IMR-90 (cell line): ENCODE results near the gene SDHAF3. TPM values are rescaled to one million over a fixed set of nuclear protein-coding genes. Genes with fewer than 3 reads are reported as not detected.

ENCODE experiments used
- ATAC-seq: fragments of 200-7000 bp; cut with Tn5 transposase; 2 replicates; pipeline ENCODE4 v1.9.1; 2020; ENCODE audit warnings: low read depth, mild to moderate bottlenecking, moderate library complexity
- BruUV-seq: library from RNA; stranded (reverse); fragments of 400-500 nt; replicated peaks from 2 replicates; lab custom pipeline; 2021; lab: Mats Ljungman, UMichigan
- CTCF ChIA-PET: fragments of 300-600 bp; formaldehyde crosslinking; extraction: SDS; loops from one replicate; lab custom pipeline; 2021; ENCODE audit warnings: antibody characterized with exemption; lab: Yijun Ruan, JAX
- POLR2A ChIA-PET: fragments of 300-600 bp; sonication (Branson Sonifier 250); formaldehyde crosslinking; loops from one replicate; lab custom pipeline; 2022; ENCODE audit warnings: antibody characterized with exemption; ENCODE audit not compliant: unreplicated experiment; lab: Charles Lee
- DNase-seq: peaks from one replicate; pipeline ENCODE4 v3.0.0; 2013
- H2AFZ ChIP-seq: replicated peaks from 2 replicates; pipeline ENCODE3; 2013; ENCODE audit warnings: low read length, mild to moderate bottlenecking; ENCODE audit not compliant: poor library complexity
- H2AK5ac ChIP-seq: 2 replicates; pipeline ENCODE4 v1.6.1; 2013; ENCODE audit warnings: low read depth, low read length, inconsistent platforms
- H2AK9ac ChIP-seq: replicated peaks from 2 replicates; pipeline ENCODE3; 2013; ENCODE audit warnings: mild to moderate bottlenecking, low read depth, low read length, moderate library complexity; ENCODE audit not compliant: poor library complexity
- H2BK120ac ChIP-seq: 2 replicates; pipeline ENCODE4 v1.6.1; 2013; ENCODE audit warnings: low read depth, low read length, inconsistent platforms
- H2BK15ac ChIP-seq: 3 replicates; pipeline ENCODE4 v1.6.1; 2013; ENCODE audit warnings: low read depth, low read length, inconsistent platforms
- H2BK20ac ChIP-seq: 2 replicates; pipeline ENCODE4 v1.6.1; 2013; ENCODE audit warnings: low read depth, mild to moderate bottlenecking, inconsistent platforms, low read length, moderate library complexity
- H2BK5ac ChIP-seq: 2 replicates; pipeline ENCODE4 v1.6.1; 2013; ENCODE audit warnings: mild to moderate bottlenecking, low read depth, low read length, inconsistent platforms; ENCODE audit not compliant: poor library complexity, severe bottlenecking
- H3K14ac ChIP-seq: replicated peaks from 2 replicates; pipeline ENCODE4 v1.6.1; 2013; ENCODE audit warnings: low read depth, low read length, inconsistent platforms
- H3K18ac ChIP-seq: 2 replicates; pipeline ENCODE4 v1.6.1; 2013; ENCODE audit warnings: low read depth, low read length, control low read depth
- H3K23ac ChIP-seq: 2 replicates; pipeline ENCODE4 v1.6.1; 2013; ENCODE audit warnings: low read depth, low read length, inconsistent platforms
- H3K27ac ChIP-seq: 2 replicates; pipeline ENCODE4 v1.5.1; 2013; ENCODE audit warnings: mild to moderate bottlenecking, control low read depth, low read length; ENCODE audit not compliant: insufficient read depth
- H3K27me3 ChIP-seq: 2 replicates; pipeline ENCODE4 v1.6.1; 2013; ENCODE audit warnings: low read length; ENCODE audit not compliant: control insufficient read depth, insufficient read depth
- H3K36me3 ChIP-seq: 2 replicates; pipeline ENCODE4 v1.6.1; 2013; ENCODE audit warnings: low read length, mixed read lengths; ENCODE audit not compliant: control insufficient read depth, insufficient read depth
- H3K4ac ChIP-seq: 2 replicates; pipeline ENCODE4 v1.6.1; 2013; ENCODE audit warnings: low read depth, low read length, inconsistent platforms
- H3K4me1 ChIP-seq: 2 replicates; pipeline ENCODE4 v1.6.1; 2013; ENCODE audit warnings: low read length, mixed read lengths; ENCODE audit not compliant: control insufficient read depth, insufficient read depth
- H3K4me2 ChIP-seq: 2 replicates; pipeline ENCODE4 v1.6.1; 2013; ENCODE audit warnings: low read depth, mild to moderate bottlenecking, control low read depth, low read length, moderate library complexity
- H3K4me3 ChIP-seq: 2 replicates; pipeline ENCODE4 v1.5.1; 2013; ENCODE audit warnings: low read depth, mild to moderate bottlenecking, control low read depth, low read length, moderate library complexity; ENCODE audit not compliant: insufficient read depth
- H3K56ac ChIP-seq: 2 replicates; pipeline ENCODE4 v1.6.1; 2013; ENCODE audit warnings: low read length, inconsistent platforms; ENCODE audit not compliant: insufficient read depth; ENCODE audit errors: extremely low read depth
- H3K79me1 ChIP-seq, 2 experiments: 2 replicates each; pipeline ENCODE4 v1.6.1; 2013; ENCODE audit warnings: low read length in 2 of 2, inconsistent platforms in 1 of 2, low read depth in 1 of 2
- H3K9ac ChIP-seq: 2 replicates; pipeline ENCODE4 v1.6.1; 2013; ENCODE audit warnings: low read depth, low read length, control low read depth
- H3K9me1 ChIP-seq: 2 replicates; pipeline ENCODE4 v1.6.1; 2013; ENCODE audit warnings: low read length, inconsistent platforms; ENCODE audit not compliant: insufficient read depth
- H3K9me3 ChIP-seq: 2 replicates; pipeline ENCODE4 v1.6.1; 2013; ENCODE audit warnings: low read length; ENCODE audit not compliant: control insufficient read depth, insufficient read depth
- H4K20me1 ChIP-seq: 2 replicates; pipeline ENCODE4 v1.6.1; 2013; ENCODE audit warnings: low read length, inconsistent platforms; ENCODE audit not compliant: insufficient read depth
- H4K5ac ChIP-seq: 2 replicates; pipeline ENCODE4 v1.6.1; 2013; ENCODE audit warnings: mild to moderate bottlenecking, low read depth, low read length, control low read depth
- H4K8ac ChIP-seq, 2 experiments: 2 replicates each; pipeline ENCODE4 v1.6.1; 2013; ENCODE audit warnings: low read depth in 2 of 2, low read length in 2 of 2, control low read depth in 1 of 2, inconsistent platforms in 1 of 2
- H4K91ac ChIP-seq: 2 replicates; pipeline ENCODE4 v1.6.1; 2013; ENCODE audit warnings: low read depth, low read length, inconsistent platforms; ENCODE audit not compliant: insufficient read depth
- BHLHE40 ChIP-seq: fragments of 150-350 bp; IDR thresholded peaks from 2 replicates; pipeline ENCODE4 v1.6.1; 2016; ENCODE audit warnings: mild to moderate bottlenecking, low read depth, low read length
- CEBPB ChIP-seq: IDR thresholded peaks from 2 replicates; pipeline ENCODE4 v1.6.1; 2012; ENCODE audit warnings: low read depth, low read length, improper control_type of control experiment
- CHD1 ChIP-seq: IDR thresholded peaks from 2 replicates; pipeline ENCODE4 v1.6.1; 2012; ENCODE audit warnings: low read depth, low read length, improper control_type of control experiment
- CTCF ChIP-seq: conservative IDR thresholded peaks from 2 replicates; pipeline ENCODE4 v1.5.1; 2012; ENCODE audit warnings: mild to moderate bottlenecking, low read depth, low read length, improper control_type of control experiment
- ELK1 ChIP-seq: fragments of 150-350 bp; IDR thresholded peaks from 2 replicates; pipeline ENCODE4 v1.6.1; 2016; ENCODE audit warnings: low read depth, mild to moderate bottlenecking, low read length, moderate library complexity, borderline replicate concordance
- FOS ChIP-seq: fragments of 150-350 bp; IDR thresholded peaks from 2 replicates; pipeline ENCODE4 v1.6.1; 2016; ENCODE audit warnings: low read depth, low read length
- MAFK ChIP-seq: IDR thresholded peaks from 2 replicates; pipeline ENCODE4 v1.6.1; 2012; ENCODE audit warnings: low read depth, low read length, improper control_type of control experiment
- MAZ ChIP-seq: IDR thresholded peaks from 2 replicates; pipeline ENCODE4 v1.6.1; 2012; ENCODE audit warnings: low read depth, mild to moderate bottlenecking, low read length, improper control_type of control experiment, moderate library complexity, borderline replicate concordance
- MXI1 ChIP-seq: IDR thresholded peaks from 2 replicates; pipeline ENCODE4 v1.6.1; 2012; ENCODE audit warnings: low read depth, mild to moderate bottlenecking, low read length, moderate library complexity, borderline replicate concordance
- NFE2L2 ChIP-seq: fragments of 150-350 bp; IDR thresholded peaks from 2 replicates; pipeline ENCODE4 v1.6.1; 2016; ENCODE audit warnings: low read depth, mild to moderate bottlenecking, low read length
- POLR2A ChIP-seq: IDR thresholded peaks from 2 replicates; pipeline ENCODE4 v1.6.1; 2012; ENCODE audit warnings: mild to moderate bottlenecking, low read depth, low read length
- RAD21 ChIP-seq: IDR thresholded peaks from 2 replicates; pipeline ENCODE4 v1.6.1; 2012; ENCODE audit warnings: low read length, improper control_type of control experiment
- RCOR1 ChIP-seq: IDR thresholded peaks from 2 replicates; pipeline ENCODE4 v1.6.1; 2012; ENCODE audit warnings: mild to moderate bottlenecking, low read length, improper control_type of control experiment; ENCODE audit not compliant: insufficient replicate concordance
- RFX5 ChIP-seq: IDR thresholded peaks from 2 replicates; pipeline ENCODE4 v1.8.0; 2012; ENCODE audit warnings: low read depth, mild to moderate bottlenecking, low read length, moderate library complexity
- SMC3 ChIP-seq: fragments of 150-350 bp; IDR thresholded peaks from 2 replicates; pipeline ENCODE4 v1.6.1; 2016; ENCODE audit warnings: low read depth, mild to moderate bottlenecking, antibody characterized with exemption, low read length, moderate library complexity
- USF2 ChIP-seq: fragments of 150-350 bp; IDR thresholded peaks from 2 replicates; pipeline ENCODE4 v1.6.1; 2017; ENCODE audit warnings: mild to moderate bottlenecking, antibody characterized with exemption, low read length, low read depth
- WGBS, 2 experiments: methylation state at CpG; one replicate each; pipeline versions ENCODE4 v1.1.5 to v1.1.7; 2013; ENCODE audit warnings: missing lambda C conversion rate in 2 of 2; ENCODE audit not compliant: insufficient read length in 1 of 2; ENCODE audit errors: extremely low coverage in 2 of 2; 5-methylcytosine and 5-hydroxymethylcytosine counted together
- dilution Hi-C: fragments of 300-500 bp; cut with HindIII; formaldehyde crosslinking; loops from one replicate; pipeline ENCODE4 v1.14.3; 2018; ENCODE audit warnings: low sequenced_read_pairs; ENCODE audit not compliant: unreplicated experiment
- in situ Hi-C: fragments of 300-500 bp; cut with MboI; formaldehyde crosslinking; loops from 3 replicates; pipeline ENCODE4 v1.14.3; 2019; ENCODE audit warnings: low sequenced_read_pairs, inconsistent platforms, mixed read lengths
- intact Hi-C: fragments of 100-400 bp; cut with micrococcal nuclease; formaldehyde crosslinking; loops from 2 replicates; pipeline ENCODE4 v1.10.0; 2022
- polyA plus RNA-seq, 3 experiments: library from polyadenylated mRNA; depleted of rRNA; stranded (reverse); fragments of >200 nt; gene quantifications; 2 replicates each; pipeline ENCODE4 v1.2.3, GENCODE V29; 2012; ENCODE audit warnings: low replicate concordance in 1 of 3
- total RNA-seq: library from RNA; depleted of rRNA; stranded (reverse); fragments of >200 nt; gene quantifications from 2 replicates; pipeline ENCODE4 v1.2.3, GENCODE V29; 2012

The SDHAF3 gene
- total and polyA plus RNA-seq, 2 of the 4 experiments (the other 2 are of a cell fraction): 5.7 to 6.1 TPM

- no peak overlapping the region for H3K4me2 ChIP-seq
- no peaks in the 10 kb centered on the region for H4K20me1 ChIP-seq
- H3K27ac ChIP-seq: no peak overlapping the region
- no peak overlapping the region for H2BK20ac ChIP-seq
- no peak overlapping the region for H3K4ac ChIP-seq
- no peak overlapping the region for H3K14ac ChIP-seq
- H4K5ac ChIP-seq: no peak overlapping the region
- no peak overlapping the region for H2AFZ ChIP-seq
- BruUV-seq: no TSS peak
- no peak overlapping the region for H3K56ac ChIP-seq
- H3K4me3 ChIP-seq: no peak overlapping the region
- H2AK5ac ChIP-seq: no peak overlapping the region
- no peak overlapping the region for H3K9ac ChIP-seq
- H2BK120ac ChIP-seq: no peak overlapping the region
- H3K36me3 ChIP-seq: no peaks in the 10 kb centered on the region
- H2BK15ac ChIP-seq: no peak overlapping the region
- ChIA-PET POLR2A (interaction anchor here (0.5 kb wide), 1 partner anchor 1123 kb away, joined by 3 read pairs; no protein-coding TSS in a partner anchor), CTCF (no interaction called here)
- no peaks in the 10 kb centered on the region for H3K4me1 ChIP-seq
- H3K23ac ChIP-seq: no peak overlapping the region
- dilution Hi-C loops: no loop called here
- no peak overlapping the region for H3K18ac ChIP-seq
- no peak overlapping the region for H4K8ac ChIP-seq
- H2AK9ac ChIP-seq: no peak overlapping the region
- no peaks in the 10 kb centered on the region for H3K27me3 ChIP-seq
- H2BK5ac ChIP-seq: no peak overlapping the region
- no peaks in the 10 kb centered on the region for H3K9me1 ChIP-seq
- no peaks in the 10 kb centered on the region; the same call in 1 of the 2 replicates for H3K9me3 ChIP-seq
- ATAC-seq: no peak
- in situ Hi-C loops: no loop called here
- TF ChIP-seq SMC3 (no peak), MAFK (no peak), CHD1 (no peak), RAD21 (no peak), CTCF (no peak), BHLHE40 (no peak), MAZ (no peak), ELK1 (no peak), NFE2L2 (no peak), FOS (no peak), POLR2A (no peak), USF2 (no peak), CEBPB (no peak), RCOR1 (no peak), MXI1 (no peak), RFX5 (no peak)
- no CpG with 5 or more reads among the region's 3 CpGs for WGBS, 2 experiments
- no peaks in the 10 kb centered on the region for H3K79me1 ChIP-seq
- no peak overlapping the region for H4K91ac ChIP-seq
- intact Hi-C loops: no loop called here
- no peak for DNase-seq
These were observed 81.1 kb downstream of the SDHAF3 start for GRCh38 chr7:97198596-97198995.
